Bronchial epithelial cell (primary cell): ENCODE data around the gene AK5. TPM values are rescaled to one million over a fixed set of nuclear protein-coding genes. Genes with fewer than 3 reads are reported as not detected.
"Not testable (repeated sequence)": the region's sequence is repeated elsewhere in the genome, so short reads cannot be mapped to it uniquely, and the experiment has no call there.

ENCODE experiments used
- DNase-seq: peaks from one replicate; pipeline ENCODE4 v3.0.0-alpha.2; 2010; ENCODE audit warnings: low read depth
- FAIRE-seq: peaks from 2 replicates; lab custom pipeline; 2011; peaks lifted over from hg19 to GRCh38; lab: Jason Lieb, UNC
- H3K27me3 ChIP-seq: 2 replicates; pipeline ENCODE4 v1.5.1; 2011; ENCODE audit warnings: low read length; ENCODE audit not compliant: control insufficient read depth, insufficient read depth
- H3K36me3 ChIP-seq: 2 replicates; pipeline ENCODE4 v1.5.1; 2011; ENCODE audit warnings: low read length; ENCODE audit not compliant: control insufficient read depth, insufficient read depth
- H3K4me3 ChIP-seq: 2 replicates; pipeline ENCODE4 v1.5.1; 2011; ENCODE audit warnings: mild to moderate bottlenecking, low read depth, low read length, control low read depth
- CTCF ChIP-seq: IDR thresholded peaks from 2 replicates; pipeline ENCODE4 v1.5.1; 2011; ENCODE audit warnings: mild to moderate bottlenecking, moderate library complexity, low read length, control low read depth, inconsistent platforms; ENCODE audit not compliant: insufficient read depth, severe bottlenecking
- total RNA-seq: library from RNA; depleted of rRNA; stranded (reverse); fragments of >200 nt; gene quantifications from 2 replicates; pipeline ENCODE4 v1.2.1, GENCODE V29; 2014

Gene AK5
- total RNA-seq, 1 donor from 2014 or later = not detected

GRCh38 chr1:77514921-77515776 lies 233.3 kb downstream of the AK5 start:
- H3K36me3 ChIP-seq = no peaks in the 10 kb centered on the region
- no peaks in the 10 kb centered on the region for H3K27me3 ChIP-seq
- no peak overlapping the region for H3K4me3 ChIP-seq
- FAIRE-seq = no peak
- no peak for DNase-seq
- no peak for TF ChIP-seq CTCF

- no peak for TF ChIP-seq CTCF
- H3K36me3 ChIP-seq = no peaks in the 10 kb centered on the region
- DNase-seq = no peak
- H3K4me3 ChIP-seq = no peak overlapping the region
- no peaks in the 10 kb centered on the region for H3K27me3 ChIP-seq
- no peak for FAIRE-seq
These were observed 234.3 kb downstream of the AK5 start for GRCh38 chr1:77516106-77516505.

- no peaks in the 10 kb centered on the region for H3K27me3 ChIP-seq
- TF ChIP-seq CTCF = no peak
- no peak overlapping the region for H3K4me3 ChIP-seq
- no peak for DNase-seq
- no peak for FAIRE-seq
- no peaks in the 10 kb centered on the region for H3K36me3 ChIP-seq
These were observed 242.2 kb downstream of the AK5 start for GRCh38 chr1:77524038-77524437.

GRCh38 chr1:77531149-77531548 lies 249.3 kb downstream of the AK5 start:
- not testable (repeated sequence) for H3K4me3 ChIP-seq, DNase-seq, H3K27me3 ChIP-seq, H3K36me3 ChIP-seq, FAIRE-seq

GRCh38 chr1:77531596-77532280 lies 249.9 kb downstream of the AK5 start:
- not testable (repeated sequence) for H3K4me3 ChIP-seq, H3K36me3 ChIP-seq, DNase-seq, H3K27me3 ChIP-seq, FAIRE-seq

GRCh38 chr1:77532641-77533040 lies 250.8 kb downstream of the AK5 start:
- FAIRE-seq = no peak
- no peaks in the 10 kb centered on the region for H3K36me3 ChIP-seq
- no peak overlapping the region for H3K4me3 ChIP-seq
- H3K27me3 ChIP-seq = no peaks in the 10 kb centered on the region
- DNase-seq = no peak
- no peak for TF ChIP-seq CTCF
